Measurements from ENCODE around the gene GABBR2. TPM values are rescaled to one million over a fixed set of nuclear protein-coding genes. Genes with fewer than 3 reads are reported as not detected.

GABBR2 gene
- total and polyA plus RNA-seq, 12 donors, result under 0.01 to 1.3 (median 0.45) TPM

GRCh38 chr9:98506422-98507054 is 202.2 kb downstream of the GABBR2 start:
- H3K27me3 ChIP-seq, result peaks cover 0 to 4% (median 0%) of the 10 kb centered on the region in 7 donors
- intact Hi-C loops (cut with DNase I), result no loop called here
- DNase-seq, result no peak
- no peak overlapping the region for H3K27ac ChIP-seq
- no peak overlapping the region for H3K4me3 ChIP-seq
- TF ChIP-seq, protein P1, sequence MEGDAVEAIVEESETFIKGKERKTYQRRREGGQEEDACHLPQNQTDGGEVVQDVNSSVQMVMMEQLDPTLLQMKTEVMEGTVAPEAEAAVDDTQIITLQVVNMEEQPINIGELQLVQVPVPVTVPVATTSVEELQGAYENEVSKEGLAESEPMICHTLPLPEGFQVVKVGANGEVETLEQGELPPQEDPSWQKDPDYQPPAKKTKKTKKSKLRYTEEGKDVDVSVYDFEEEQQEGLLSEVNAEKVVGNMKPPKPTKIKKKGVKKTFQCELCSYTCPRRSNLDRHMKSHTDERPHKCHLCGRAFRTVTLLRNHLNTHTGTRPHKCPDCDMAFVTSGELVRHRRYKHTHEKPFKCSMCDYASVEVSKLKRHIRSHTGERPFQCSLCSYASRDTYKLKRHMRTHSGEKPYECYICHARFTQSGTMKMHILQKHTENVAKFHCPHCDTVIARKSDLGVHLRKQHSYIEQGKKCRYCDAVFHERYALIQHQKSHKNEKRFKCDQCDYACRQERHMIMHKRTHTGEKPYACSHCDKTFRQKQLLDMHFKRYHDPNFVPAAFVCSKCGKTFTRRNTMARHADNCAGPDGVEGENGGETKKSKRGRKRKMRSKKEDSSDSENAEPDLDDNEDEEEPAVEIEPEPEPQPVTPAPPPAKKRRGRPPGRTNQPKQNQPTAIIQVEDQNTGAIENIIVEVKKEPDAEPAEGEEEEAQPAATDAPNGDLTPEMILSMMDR (IDR thresholded peaks at IDR 0.05), result no peak
- H3K9me3 ChIP-seq, result no peaks in the 10 kb centered on the region
- WGBS, 2 donors, result 90% methylated on average over 6 of the region's 6 CpGs
- no peak for ATAC-seq
- peaks cover 0 to 20% (median 10%) of the 10 kb centered on the region in 9 donors for H3K4me1 ChIP-seq
- H3K36me3 ChIP-seq, result no peaks in the 10 kb centered on the region

- no peaks in the 10 kb centered on the region for H3K36me3 ChIP-seq
- DNase-seq, result no peak
- WGBS, 2 donors, result 73 to 78% methylated on average over 9 of the region's 9 CpGs
Observed at GRCh38 chr9:98504298-98505282, 204.1 kb downstream of the GABBR2 start.

DNA sequence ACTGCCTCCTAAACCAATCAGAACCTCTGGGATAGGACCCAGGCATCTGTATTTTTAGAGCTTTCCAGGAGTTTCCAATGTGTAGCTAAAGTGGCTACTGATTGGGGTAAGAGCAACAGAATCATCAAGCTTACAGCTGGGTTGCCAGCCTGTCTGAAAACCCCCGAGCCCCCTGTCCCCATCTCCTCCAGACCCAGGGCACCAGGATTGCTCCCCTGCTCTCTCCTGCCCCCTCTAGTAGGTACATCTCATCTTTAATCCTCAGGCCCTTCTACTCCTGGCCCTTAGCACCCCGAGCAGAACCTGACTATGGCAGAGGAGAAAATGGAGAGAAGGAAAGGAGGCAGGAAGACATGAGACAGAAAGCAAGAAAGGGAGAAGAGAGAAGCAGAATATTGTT is 204.9 kb downstream of the GABBR2 start:
- TF ChIP-seq, protein P1 (IDR thresholded peaks at IDR 0.05), result no peak
- Histone ChIP-seq H3K27ac (no peak overlapping the region), H3K4me1 (peaks cover 0 to 20% (median 10%) of the 10 kb centered on the region in 9 donors), H3K4me3 (no peak overlapping the region), H3K9me3 (no peaks in the 10 kb centered on the region), H3K27me3 (peaks cover 0 to 4% (median 0%) of the 10 kb centered on the region in 7 donors), H3K36me3 (no peaks in the 10 kb centered on the region)
- ATAC-seq, result no peak
- intact Hi-C loops (cut with DNase I), result no loop called here
- 79 to 83% methylated on average over 2 of the region's 2 CpGs for WGBS, 2 donors
- DNase-seq, result no peak

More at GRCh38 chr9:98504298-98505282, 204.1 kb downstream of the GABBR2 start:
- H3K27ac ChIP-seq, result no peak overlapping the region
- peaks cover 0 to 20% (median 10%) of the 10 kb centered on the region in 9 donors for H3K4me1 ChIP-seq
- H3K9me3 ChIP-seq, result no peaks in the 10 kb centered on the region
- TF ChIP-seq, protein P1 (IDR thresholded peaks at IDR 0.05), result no peak
- intact Hi-C loops (cut with DNase I), result no loop called here
- ATAC-seq, result no peak
- peaks cover 0 to 4% (median 0%) of the 10 kb centered on the region in 7 donors for H3K27me3 ChIP-seq
- H3K4me3 ChIP-seq, result no peak overlapping the region

DNA sequence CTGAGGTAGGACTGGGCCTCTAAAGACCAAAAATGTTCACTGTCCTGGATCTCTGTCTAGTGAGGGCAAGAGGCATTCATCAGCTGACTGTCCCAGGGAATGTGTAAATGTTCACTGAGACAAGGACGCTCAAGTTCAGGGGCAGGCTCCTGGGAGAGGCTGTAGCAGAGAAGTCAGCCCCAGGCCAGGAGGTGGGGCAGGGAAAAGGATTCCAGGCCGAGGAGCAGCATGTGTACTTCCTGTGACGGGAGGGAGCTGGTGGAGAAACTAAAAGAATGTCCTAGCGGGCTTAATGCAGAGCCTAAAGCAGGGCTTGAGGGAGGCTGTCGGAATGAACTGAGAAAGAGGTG is 205.8 kb downstream of the GABBR2 start:
- peak; percentile 57 to 85 (median 74) for ATAC-seq
- peaks cover 0 to 4% (median 0%) of the 10 kb centered on the region in 7 donors for H3K27me3 ChIP-seq
- intact Hi-C loops (cut with DNase I), result no loop called here
- H3K4me3 ChIP-seq, result no peak overlapping the region
- H3K27ac ChIP-seq, result peak overlapping the region in 7 of 10 donors; percentile 7 to 47 (median 24)
- TF ChIP-seq, protein P1 (IDR thresholded peaks at IDR 0.05), result no peak
- H3K36me3 ChIP-seq, result no peaks in the 10 kb centered on the region
- DNase-seq, result no peak
- no peaks in the 10 kb centered on the region for H3K9me3 ChIP-seq
- WGBS, 2 donors, result 38 to 55% methylated on average over 5 of the region's 5 CpGs
- peaks cover 0 to 20% (median 10%) of the 10 kb centered on the region in 9 donors for H3K4me1 ChIP-seq
